CD4-positive, alpha-beta T cell (primary cell): ENCODE data around the gene AGBL1. TPM values are rescaled to one million over a fixed set of nuclear protein-coding genes. Genes with fewer than 3 reads are reported as not detected.
"Not testable (repeated sequence)": the region's sequence is repeated elsewhere in the genome, so short reads cannot be mapped to it uniquely, and the experiment has no call there.

Experiments
- ATAC-seq: fragments of 200-7000 bp; cut with Tn5 transposase; one replicate; pipeline ENCODE4 v1.10.0; 2022; ENCODE audit warnings: mild to moderate bottlenecking; ENCODE audit not compliant: poor library complexity
- CTCF ChIA-PET: fragments of 350-600 bp; sonication (Branson Sonifier 250); formaldehyde crosslinking; loops from one replicate; lab custom pipeline; 2021; ENCODE audit warnings: antibody characterized with exemption, inconsistent platforms; lab: Charles Lee
- POLR2A ChIA-PET: fragments of 350-600 bp; sonication (Branson Sonifier 250); formaldehyde crosslinking; loops from one replicate; lab custom pipeline; 2021; ENCODE audit warnings: antibody characterized with exemption, inconsistent platforms; lab: Charles Lee
- DNase-seq, 14 experiments: peaks; one replicate each; pipeline ENCODE4 v3.0.0-alpha.2; 2013 to 2020; ENCODE audit warnings: mixed read lengths in 2 of 14
- H3K27ac ChIP-seq, 2 donors: one replicate each; pipeline versions ENCODE4 v1.5.1 to v1.7.0; 2013; ENCODE audit warnings: low read length in 2 of 2, low read depth in 1 of 2, mild to moderate bottlenecking in 1 of 2
- H3K27me3 ChIP-seq, 2 experiments: 1 replicate in 1 of 2; 2 replicates in 1 of 2; pipeline versions ENCODE4 v1.6.1 to v1.7.0; 2013; ENCODE audit warnings: low read length in 2 of 2, control low read depth in 1 of 2, mild to moderate bottlenecking in 1 of 2, moderate library complexity in 1 of 2; ENCODE audit not compliant: insufficient read depth in 2 of 2, control insufficient read depth in 1 of 2
- H3K36me3 ChIP-seq: one replicate; pipeline ENCODE4 v1.6.1; 2013; ENCODE audit warnings: low read length, control low read depth; ENCODE audit not compliant: insufficient read depth
- H3K4me1 ChIP-seq: one replicate; pipeline ENCODE4 v1.6.1; 2013; ENCODE audit warnings: low read length, control low read depth; ENCODE audit not compliant: insufficient read depth
- H3K4me3 ChIP-seq: one replicate; pipeline ENCODE4 v1.5.1; 2013; ENCODE audit warnings: mild to moderate bottlenecking, low read length, moderate library complexity
- H3K9me3 ChIP-seq, 2 experiments: 1 replicate in 1 of 2; 2 replicates in 1 of 2; pipeline versions ENCODE4 v1.6.1 to v1.7.0; 2013; ENCODE audit warnings: low read length in 2 of 2, mild to moderate bottlenecking in 2 of 2, control low read depth in 1 of 2, moderate library complexity in 1 of 2; ENCODE audit not compliant: control insufficient read depth in 1 of 2, insufficient read depth in 1 of 2
- H3K27ac Mint-ChIP-seq: one replicate; pipeline ENCODE4 v1.8.0; 2020; ENCODE audit warnings: mixed read lengths
- H3K27me3 Mint-ChIP-seq: one replicate; pipeline ENCODE4 v1.8.0; 2021; ENCODE audit warnings: mixed read lengths
- H3K36me3 Mint-ChIP-seq: one replicate; pipeline ENCODE4 v1.8.0; 2021; ENCODE audit warnings: low read depth, mixed read lengths
- H3K4me1 Mint-ChIP-seq: one replicate; pipeline ENCODE4 v1.8.0; 2021; ENCODE audit warnings: low read depth, mixed read lengths
- H3K4me3 Mint-ChIP-seq: one replicate; pipeline ENCODE4 v1.8.0; 2020; ENCODE audit warnings: mild to moderate bottlenecking, mixed read lengths
- H3K9me3 Mint-ChIP-seq: one replicate; pipeline ENCODE4 v1.8.0; 2020; ENCODE audit warnings: mixed read lengths
- CTCF ChIP-seq: fragments of 200-600 bp; IDR thresholded peaks from one replicate; pipeline ENCODE4 v1.8.0; 2022; ENCODE audit warnings: antibody characterized with exemption, mild to moderate bottlenecking
- intact Hi-C, 2 experiments: fragments of 100-400 bp; cut with DNase I in 1 of 2; cut with micrococcal nuclease in 1 of 2; formaldehyde crosslinking; loops; one replicate each; pipeline versions ENCODE4 v1.15.1 to v1.9.0; 2023 to 2025; cut with DNase I, micrococcal nuclease
- total RNA-seq, 174 experiments: library from RNA in 2 of 174; stranded (reverse) in 2 of 174; gene quantifications; one replicate each; pipeline ENCODE4 v1.2.3 and lab custom pipeline; 2021 to 2026

AGBL1 gene
- total RNA-seq, 2 experiments from 2014 or later, result not detected

GRCh38 chr15:86445579-86446252, 366.0 kb downstream of the AGBL1 start:
- CTCF ChIA-PET, result no interaction called here
- no peak overlapping the region for H3K27ac Mint-ChIP-seq
- H3K36me3 ChIP-seq, result no peaks in the 10 kb centered on the region
- no peaks in the 10 kb centered on the region for H3K9me3 Mint-ChIP-seq
- no peaks in the 10 kb centered on the region for H3K36me3 Mint-ChIP-seq
- H3K27me3 ChIP-seq, result no peaks in the 10 kb centered on the region
- no peak for TF ChIP-seq CTCF
- H3K27ac ChIP-seq, result no peak overlapping the region
- no peak for DNase-seq
- no peaks in the 10 kb centered on the region for H3K4me1 Mint-ChIP-seq
- POLR2A ChIA-PET, result no interaction called here
- no peak overlapping the region for H3K4me3 Mint-ChIP-seq
- ATAC-seq, result no peak
- H3K4me1 ChIP-seq, result no peaks in the 10 kb centered on the region
- H3K4me3 ChIP-seq, result no peak overlapping the region
- H3K27me3 Mint-ChIP-seq, result no peaks in the 10 kb centered on the region
- intact Hi-C loops, result no loop called here
- no peaks in the 10 kb centered on the region for H3K9me3 ChIP-seq

GRCh38 chr15:86446253-86446640, 366.6 kb downstream of the AGBL1 start:
- Histone ChIP-seq H3K9me3 (no peaks in the 10 kb centered on the region), H3K36me3 (no peaks in the 10 kb centered on the region), H3K4me1 (no peaks in the 10 kb centered on the region), H3K4me3 (no peak overlapping the region), H3K27ac (no peak overlapping the region), H3K27me3 (no peaks in the 10 kb centered on the region)
- H3K9me3 Mint-ChIP-seq, result no peaks in the 10 kb centered on the region
- no peak for ATAC-seq
- no peaks in the 10 kb centered on the region for H3K4me1 Mint-ChIP-seq
- no peaks in the 10 kb centered on the region for H3K36me3 Mint-ChIP-seq
- H3K27me3 Mint-ChIP-seq, result no peaks in the 10 kb centered on the region
- ChIA-PET POLR2A (no interaction called here), CTCF (no interaction called here)
- DNase-seq, result no peak
- no peak for TF ChIP-seq CTCF
- intact Hi-C loops, result no loop called here
- no peak overlapping the region for H3K4me3 Mint-ChIP-seq
- no peak overlapping the region for H3K27ac Mint-ChIP-seq

- POLR2A ChIA-PET, H3K4me1 ChIP-seq, H3K27ac Mint-ChIP-seq, H3K4me1 Mint-ChIP-seq, intact Hi-C loops, H3K36me3 ChIP-seq, H3K27ac ChIP-seq, H3K27me3 Mint-ChIP-seq, CTCF ChIA-PET, H3K9me3 ChIP-seq, H3K4me3 ChIP-seq, H3K36me3 Mint-ChIP-seq, H3K4me3 Mint-ChIP-seq, ATAC-seq, H3K27me3 ChIP-seq, DNase-seq: not testable (repeated sequence)
- peaks cover 13% of the 10 kb centered on the region for H3K9me3 Mint-ChIP-seq
Measured at GRCh38 chr15:86465470-86466039, 385.9 kb downstream of the AGBL1 start.

GRCh38 chr15:86481720-86482119, 402.0 kb downstream of the AGBL1 start:
- Histone ChIP-seq H3K9me3 (no peaks in the 10 kb centered on the region), H3K4me1 (no peaks in the 10 kb centered on the region), H3K4me3 (no peak overlapping the region), H3K27me3 (no peaks in the 10 kb centered on the region), H3K36me3 (no peaks in the 10 kb centered on the region), H3K27ac (no peak overlapping the region)
- no peak for TF ChIP-seq CTCF
- intact Hi-C loops, result no loop called here
- H3K27ac Mint-ChIP-seq, result no peak overlapping the region
- ChIA-PET CTCF (no interaction called here), POLR2A (no interaction called here)
- H3K4me1 Mint-ChIP-seq, result no peaks in the 10 kb centered on the region
- no peaks in the 10 kb centered on the region for H3K27me3 Mint-ChIP-seq
- peaks cover under 1% of the 10 kb centered on the region for H3K9me3 Mint-ChIP-seq
- DNase-seq (no peak), ATAC-seq (no peak)
- H3K4me3 Mint-ChIP-seq, result no peak overlapping the region
- no peaks in the 10 kb centered on the region for H3K36me3 Mint-ChIP-seq
